H9 (cell line): ENCODE measurements around the gene KCNMA1. TPM values are rescaled to one million over a fixed set of nuclear protein-coding genes. Genes with fewer than 3 reads are reported as not detected.

ENCODE experiments used
- DNase-seq: peaks from one replicate; pipeline ENCODE4 v3.0.0-alpha.2; 2017
- H2AFZ ChIP-seq: one replicate; pipeline ENCODE4 v1.6.1; 2013; ENCODE audit warnings: mild to moderate bottlenecking, low read length, control low read depth, moderate library complexity
- H2AK5ac ChIP-seq: 2 replicates; pipeline ENCODE4 v1.6.1; 2013; ENCODE audit warnings: low read length, control low read depth, mixed read lengths; ENCODE audit not compliant: insufficient read length
- H2BK120ac ChIP-seq: one replicate; pipeline ENCODE4 v1.6.1; 2013; ENCODE audit warnings: low read depth, mild to moderate bottlenecking, low read length, control low read depth, inconsistent platforms; ENCODE audit not compliant: poor library complexity, severe bottlenecking
- H2BK12ac ChIP-seq: 2 replicates; pipeline ENCODE4 v1.6.1; 2013; ENCODE audit warnings: low read length, control low read depth, mixed read lengths, low read depth; ENCODE audit not compliant: insufficient read length
- H2BK15ac ChIP-seq: 2 replicates; pipeline ENCODE4 v1.6.1; 2013; ENCODE audit warnings: low read depth, low read length, control low read depth
- H2BK20ac ChIP-seq: one replicate; pipeline ENCODE4 v1.6.1; 2013; ENCODE audit warnings: low read depth, mild to moderate bottlenecking, low read length, control low read depth, inconsistent platforms; ENCODE audit not compliant: poor library complexity, severe bottlenecking
- H2BK5ac ChIP-seq: 2 replicates; pipeline ENCODE4 v1.6.1; 2013; ENCODE audit warnings: low read length, control low read depth, mixed read lengths; ENCODE audit not compliant: insufficient read length
- H3K14ac ChIP-seq: 2 replicates; pipeline ENCODE4 v1.6.1; 2013; ENCODE audit warnings: low read length, control low read depth; ENCODE audit not compliant: insufficient read depth
- H3K18ac ChIP-seq: 2 replicates; pipeline ENCODE4 v1.6.1; 2013; ENCODE audit warnings: low read depth, mild to moderate bottlenecking, mixed read lengths, low read length, control low read depth; ENCODE audit not compliant: insufficient read length
- H3K23ac ChIP-seq: 2 replicates; pipeline ENCODE4 v1.6.1; 2013; ENCODE audit warnings: low read length, control low read depth, mixed read lengths, low read depth; ENCODE audit not compliant: insufficient read length
- H3K23me2 ChIP-seq: 2 replicates; pipeline ENCODE4 v1.6.1; 2013; ENCODE audit warnings: low read depth, mild to moderate bottlenecking, mixed read lengths, low read length, control low read depth; ENCODE audit not compliant: insufficient read length, poor library complexity, severe bottlenecking
- H3K27ac ChIP-seq: 2 replicates; pipeline ENCODE4 v1.5.1; 2013; ENCODE audit warnings: low read length, control low read depth, mixed read lengths, low read depth; ENCODE audit not compliant: insufficient read length
- H3K27me3 ChIP-seq: 2 replicates; pipeline ENCODE4 v1.6.1; 2013; ENCODE audit warnings: low read length, control low read depth, inconsistent platforms; ENCODE audit not compliant: insufficient read depth
- H3K4ac ChIP-seq: 2 replicates; pipeline ENCODE4 v1.6.1; 2013; ENCODE audit warnings: low read depth, mild to moderate bottlenecking, control low read depth, inconsistent platforms, low read length, moderate library complexity
- H3K4me1 ChIP-seq: 2 replicates; pipeline ENCODE4 v1.6.1; 2013; ENCODE audit warnings: low read length, control low read depth, inconsistent platforms; ENCODE audit not compliant: insufficient read depth
- H3K4me2 ChIP-seq: 2 replicates; pipeline ENCODE4 v1.6.1; 2013; ENCODE audit warnings: low read length, control low read depth, mixed read lengths; ENCODE audit not compliant: insufficient read length, insufficient read depth
- H3K56ac ChIP-seq: 2 replicates; pipeline ENCODE4 v1.6.1; 2013; ENCODE audit warnings: low read depth, mild to moderate bottlenecking, mixed read lengths, low read length, control low read depth; ENCODE audit not compliant: insufficient read length
- H3K79me1 ChIP-seq: 2 replicates; pipeline ENCODE4 v1.6.1; 2013; ENCODE audit warnings: low read depth, mild to moderate bottlenecking, moderate library complexity, low read length, control low read depth, inconsistent platforms; ENCODE audit not compliant: insufficient read depth, poor library complexity, severe bottlenecking
- H3K79me2 ChIP-seq: 2 replicates; pipeline ENCODE4 v1.6.1; 2013; ENCODE audit warnings: low read length, control low read depth, inconsistent platforms; ENCODE audit not compliant: insufficient read depth
- H3K9ac ChIP-seq: 2 replicates; pipeline ENCODE4 v1.6.1; 2013; ENCODE audit warnings: low read length, control low read depth, mixed read lengths; ENCODE audit not compliant: insufficient read length; ENCODE audit errors: extremely low read depth
- H3K9me3 ChIP-seq: one replicate; pipeline ENCODE4 v1.6.1; 2013; ENCODE audit warnings: low read depth, low read length, inconsistent platforms; ENCODE audit not compliant: control insufficient read depth
- H3T11ph ChIP-seq: one replicate; pipeline ENCODE4 v1.6.1; 2013; ENCODE audit warnings: mild to moderate bottlenecking, low read length, control low read depth, inconsistent platforms
- H4K20me1 ChIP-seq: one replicate; pipeline ENCODE4 v1.6.1; 2013; ENCODE audit not compliant: control insufficient read depth, insufficient read length, insufficient read depth
- H4K5ac ChIP-seq: 2 replicates; pipeline ENCODE4 v1.6.1; 2013; ENCODE audit warnings: low read depth, mild to moderate bottlenecking, mixed read lengths, low read length, control low read depth; ENCODE audit not compliant: insufficient read length
- H4K8ac ChIP-seq: replicated peaks from 2 replicates; pipeline ENCODE4 v1.6.1; 2013; ENCODE audit warnings: low read length, control low read depth, mixed read lengths, low read depth; ENCODE audit not compliant: insufficient read length
- H4K91ac ChIP-seq: 2 replicates; pipeline ENCODE4 v1.6.1; 2013; ENCODE audit warnings: low read depth, mild to moderate bottlenecking, moderate library complexity, mixed read lengths, low read length, control low read depth; ENCODE audit not compliant: insufficient read length
- H3K27ac Mint-ChIP-seq, 3 experiments: 2 replicates in 2 of 3; 3 replicates in 1 of 3; pipeline ENCODE4 v1.8.0; 2020 to 2021; ENCODE audit warnings: mixed read lengths in 3 of 3, mild to moderate bottlenecking in 1 of 3, moderate library complexity in 1 of 3
- H3K27me3 Mint-ChIP-seq: 2 replicates; pipeline ENCODE4 v1.8.0; 2021; ENCODE audit warnings: low read depth, mild to moderate bottlenecking, moderate library complexity, mixed read lengths
- H3K36me3 Mint-ChIP-seq, 3 experiments: 2 replicates in 2 of 3; 3 replicates in 1 of 3; pipeline ENCODE4 v1.8.0; 2020 to 2021; ENCODE audit warnings: low read depth in 3 of 3, mixed read lengths in 3 of 3; ENCODE audit not compliant: insufficient read depth in 1 of 3
- H3K4me1 Mint-ChIP-seq, 2 experiments: 2 replicates each; pipeline ENCODE4 v1.8.0; 2020; ENCODE audit warnings: mixed read lengths in 2 of 2
- H3K4me3 Mint-ChIP-seq, 2 experiments: 2 replicates in 1 of 2; 3 replicates in 1 of 2; pipeline ENCODE4 v1.8.0; 2020 to 2021; ENCODE audit warnings: mild to moderate bottlenecking in 2 of 2, mixed read lengths in 2 of 2, moderate library complexity in 1 of 2
- H3K9me3 Mint-ChIP-seq, 2 experiments: 2 replicates in 1 of 2; 3 replicates in 1 of 2; pipeline ENCODE4 v1.8.0; 2020; ENCODE audit warnings: mild to moderate bottlenecking in 2 of 2, mixed read lengths in 2 of 2, moderate library complexity in 1 of 2
- CTCF ChIP-seq: fragments of 200-600 bp; sonication (generic); conservative IDR thresholded peaks from 3 replicates; pipeline ENCODE4 v1.8.0; 2021; ENCODE audit warnings: antibody characterized with exemption, mild to moderate bottlenecking
- WGBS: extraction: QIAGEN DNeasy Blood & Tissue Kit; methylation state at CpG from one replicate; pipeline ENCODE4 v1.1.7; 2013; ENCODE audit warnings: missing lambda C conversion rate, low lambda C conversion rate, mixed read lengths; ENCODE audit not compliant: insufficient read length; ENCODE audit errors: extremely low coverage; 5-methylcytosine and 5-hydroxymethylcytosine counted together
- total RNA-seq: library from RNA; stranded (reverse); gene quantifications from 2 replicates; pipeline ENCODE4 v1.2.1, GENCODE V29; 2021

The KCNMA1 gene
- total RNA-seq, 1 experiment from 2014 or later: 2.0 TPM

- Mint-ChIP-seq H3K9me3 (no peaks in the 10 kb centered on the region), H3K4me3 (no peak overlapping the region), H3K27me3 (0 out of 2 replicates have a peak, but pooled peaks cover 2% of the 10 kb centered on the region), H3K27ac (no peak overlapping the region), H3K36me3 (no peaks in the 10 kb centered on the region), H3K4me1 (0 out of 4 replicates have a peak, but pooled peaks cover 0 to 4% of the 10 kb centered on the region in 2 experiments)
- Histone ChIP-seq H3K9me3 (no peaks in the 10 kb centered on the region), H2BK20ac (no peak overlapping the region), H3T11ph (no peak overlapping the region), H3K23ac (no peak overlapping the region), H4K5ac (no peak overlapping the region), H2BK12ac (no peak overlapping the region), H3K4me2 (no peak overlapping the region), H3K27ac (no peak overlapping the region), H3K9ac (no peak overlapping the region), H4K20me1 (no peaks in the 10 kb centered on the region), H2BK5ac (no peak overlapping the region), H3K56ac (no peak overlapping the region), H2AK5ac (no peak overlapping the region), H2AFZ (no peak overlapping the region), H3K27me3 (no peaks in the 10 kb centered on the region), H3K18ac (no peak overlapping the region), H3K4me1 (no peaks in the 10 kb centered on the region), H3K4ac (no peak overlapping the region), H3K14ac (no peak overlapping the region), H3K23me2 (no peaks in the 10 kb centered on the region), H2BK120ac (no peak overlapping the region), H4K8ac (no peak overlapping the region), H2BK15ac (no peak overlapping the region), H3K79me1 (no peaks in the 10 kb centered on the region), H4K91ac (no peak overlapping the region), H3K79me2 (no peaks in the 10 kb centered on the region)
- no peak for DNase-seq
- TF ChIP-seq CTCF: no peak
- WGBS: no CpG with 5 or more reads among the region's 2 CpGs
Measured at GRCh38 chr10:77611670-77612069, 25.9 kb downstream of the KCNMA1 start.
